ENCODE results near the gene FBLN2. TPM values are rescaled to one million over a fixed set of nuclear protein-coding genes. Genes with fewer than 3 reads are reported as not detected.
"Not testable (repeated sequence)": the region's sequence is repeated elsewhere in the genome, so short reads cannot be mapped to it uniquely, and the experiment has no call there.

FBLN2 gene
- total RNA-seq, 1 experiment from 2014 or later: 1.8 TPM

GRCh38 chr3:13557417-13557816 lies 8.5 kb downstream of the FBLN2 start:
- in situ Hi-C loops (cut with HindIII; ENCODE audit: low pct_unique_long_range_greater_than_20kb, low sequenced_read_pairs): no loop called here
- peak; percentile 70 for DNase-seq (ENCODE audit: low read depth, low spot score)

GRCh38 chr3:13557926-13558325 lies 9.0 kb downstream of the FBLN2 start:
- in situ Hi-C loops (cut with HindIII; ENCODE audit: low pct_unique_long_range_greater_than_20kb, low sequenced_read_pairs): no loop called here
- DNase-seq (ENCODE audit: low read depth, low spot score): no peak

GRCh38 chr3:13558651-13559050 lies 9.7 kb downstream of the FBLN2 start:
- in situ Hi-C loops (cut with HindIII; ENCODE audit: low pct_unique_long_range_greater_than_20kb, low sequenced_read_pairs): no loop called here
- no peak for DNase-seq (ENCODE audit: low read depth, low spot score)

GRCh38 chr3:13559764-13560525 lies 11.0 kb downstream of the FBLN2 start:
- in situ Hi-C loops (cut with HindIII; ENCODE audit: low pct_unique_long_range_greater_than_20kb, low sequenced_read_pairs): no loop called here
- no peak for DNase-seq (ENCODE audit: low read depth, low spot score)

- no peak for DNase-seq (ENCODE audit: low read depth, low spot score)
- in situ Hi-C loops (cut with HindIII; ENCODE audit: low pct_unique_long_range_greater_than_20kb, low sequenced_read_pairs): no loop called here
These were observed 12.5 kb downstream of the FBLN2 start for GRCh38 chr3:13561376-13561775.

- in situ Hi-C loops (cut with HindIII; ENCODE audit: low pct_unique_long_range_greater_than_20kb, low sequenced_read_pairs): no loop called here
- DNase-seq (ENCODE audit: low read depth, low spot score): no peak
These were observed 13.0 kb downstream of the FBLN2 start for GRCh38 chr3:13561967-13562366.

- DNase-seq (ENCODE audit: low read depth, low spot score); in situ Hi-C loops (cut with HindIII; ENCODE audit: low pct_unique_long_range_greater_than_20kb, low sequenced_read_pairs): not testable (repeated sequence)
These were observed 13.5 kb downstream of the FBLN2 start for GRCh38 chr3:13562421-13562820.

GRCh38 chr3:13563321-13563720 lies 14.4 kb downstream of the FBLN2 start:
- DNase-seq (ENCODE audit: low read depth, low spot score): no peak

GRCh38 chr3:13563911-13564310 lies 15.0 kb downstream of the FBLN2 start:
- DNase-seq (ENCODE audit: low read depth, low spot score): no peak
- in situ Hi-C loops (cut with HindIII; ENCODE audit: low pct_unique_long_range_greater_than_20kb, low sequenced_read_pairs): no loop called here

More at GRCh38 chr3:13563321-13563720, 14.4 kb downstream of the FBLN2 start:
- in situ Hi-C loops (cut with HindIII; ENCODE audit: low pct_unique_long_range_greater_than_20kb, low sequenced_read_pairs): no loop called here

- no peak for DNase-seq (ENCODE audit: low read depth, low spot score)
- in situ Hi-C loops (cut with HindIII; ENCODE audit: low pct_unique_long_range_greater_than_20kb, low sequenced_read_pairs): no loop called here
These were observed 16.0 kb downstream of the FBLN2 start for GRCh38 chr3:13564751-13565560.

GRCh38 chr3:13565581-13566452 lies 16.9 kb downstream of the FBLN2 start:
- no peak for DNase-seq (ENCODE audit: low read depth, low spot score)
- in situ Hi-C loops (cut with HindIII; ENCODE audit: low pct_unique_long_range_greater_than_20kb, low sequenced_read_pairs): no loop called here

- in situ Hi-C loops (cut with HindIII; ENCODE audit: low pct_unique_long_range_greater_than_20kb, low sequenced_read_pairs): no loop called here
- no peak for DNase-seq (ENCODE audit: low read depth, low spot score)
These were observed 17.5 kb downstream of the FBLN2 start for GRCh38 chr3:13566453-13566748.

- in situ Hi-C loops (cut with HindIII; ENCODE audit: low pct_unique_long_range_greater_than_20kb, low sequenced_read_pairs): no loop called here
These were observed 17.9 kb downstream of the FBLN2 start for GRCh38 chr3:13566769-13567310.

GRCh38 chr3:13567684-13568514 lies 19.0 kb downstream of the FBLN2 start:
- in situ Hi-C loops (cut with HindIII; ENCODE audit: low pct_unique_long_range_greater_than_20kb, low sequenced_read_pairs): no loop called here
- no peak for DNase-seq (ENCODE audit: low read depth, low spot score)

More at GRCh38 chr3:13566769-13567310, 17.9 kb downstream of the FBLN2 start:
- DNase-seq (ENCODE audit: low read depth, low spot score): no peak

- in situ Hi-C loops (cut with HindIII; ENCODE audit: low pct_unique_long_range_greater_than_20kb, low sequenced_read_pairs): no loop called here
- no peak for DNase-seq (ENCODE audit: low read depth, low spot score)
These were observed 19.6 kb downstream of the FBLN2 start for GRCh38 chr3:13568515-13569028.

- in situ Hi-C loops (cut with HindIII; ENCODE audit: low pct_unique_long_range_greater_than_20kb, low sequenced_read_pairs): no loop called here
- no peak for DNase-seq (ENCODE audit: low read depth, low spot score)
These were observed 20.3 kb downstream of the FBLN2 start for GRCh38 chr3:13569201-13569600.
